GM23248 (cell line): ENCODE data around the gene SMTNL1. TPM values are rescaled to one million over a fixed set of nuclear protein-coding genes. Genes with fewer than 3 reads are reported as not detected.
A peak's percentile ranks its signal among the peaks of the same experiment; 100 is the strongest.

Source experiments
- DNase-seq: peaks from one replicate; pipeline ENCODE4 v3.0.0-alpha.2; 2015
- H2AFZ ChIP-seq: fragments of 200-600 bp; sonication (generic); 2 replicates; pipeline ENCODE4 v1.6.1; 2016; ENCODE audit warnings: antibody characterized with exemption
- H3F3A ChIP-seq: fragments of 200-600 bp; sonication (generic); 2 replicates; pipeline ENCODE4 v1.6.1; 2016; ENCODE audit warnings: mild to moderate bottlenecking, antibody characterized with exemption, mixed run types; ENCODE audit not compliant: insufficient read depth
- H3K27ac ChIP-seq: fragments of 200-600 bp; sonication (generic); 2 replicates; pipeline ENCODE4 v1.5.1; 2016; ENCODE audit warnings: mild to moderate bottlenecking
- H3K27me3 ChIP-seq: fragments of 200-600 bp; sonication (generic); replicated peaks from 2 replicates; pipeline ENCODE4 v1.6.1; 2016; ENCODE audit warnings: mild to moderate bottlenecking; ENCODE audit not compliant: insufficient read depth
- H3K36me3 ChIP-seq: fragments of 200-600 bp; sonication (generic); 2 replicates; pipeline ENCODE4 v1.6.1; 2016; ENCODE audit warnings: low read depth, mild to moderate bottlenecking
- H3K4me1 ChIP-seq: fragments of 200-600 bp; sonication (generic); 2 replicates; pipeline ENCODE4 v1.6.1; 2016; ENCODE audit warnings: mild to moderate bottlenecking; ENCODE audit not compliant: insufficient read depth
- H3K4me2 ChIP-seq: fragments of 200-600 bp; sonication (generic); one replicate; pipeline ENCODE4 v1.6.1; 2016; ENCODE audit warnings: mild to moderate bottlenecking; ENCODE audit not compliant: unreplicated experiment
- H3K4me3 ChIP-seq: fragments of 200-600 bp; sonication (generic); 2 replicates; pipeline ENCODE4 v1.5.1; 2016; ENCODE audit warnings: mild to moderate bottlenecking
- H3K79me2 ChIP-seq: fragments of 200-600 bp; sonication (generic); 2 replicates; pipeline ENCODE4 v1.6.1; 2016; ENCODE audit warnings: mild to moderate bottlenecking; ENCODE audit not compliant: insufficient read depth
- H3K9ac ChIP-seq: fragments of 200-600 bp; sonication (generic); 2 replicates; pipeline ENCODE4 v1.6.1; 2016; ENCODE audit warnings: mild to moderate bottlenecking
- H3K9me2 ChIP-seq: fragments of 200-600 bp; sonication (generic); 2 replicates; pipeline ENCODE4 v1.6.1; 2016; ENCODE audit warnings: mixed run types, mild to moderate bottlenecking, moderate library complexity; ENCODE audit not compliant: insufficient read depth
- H3K9me3 ChIP-seq: fragments of 200-600 bp; sonication (generic); one replicate; pipeline ENCODE4 v1.6.1; 2017; ENCODE audit warnings: low read depth
- H4K20me1 ChIP-seq: fragments of 200-600 bp; sonication (generic); 2 replicates; pipeline ENCODE4 v1.6.0; 2016; ENCODE audit not compliant: insufficient read depth
- EZH2 ChIP-seq: fragments of 200-600 bp; sonication (generic); IDR thresholded peaks from 2 replicates; pipeline ENCODE4 v1.6.1; 2018; ENCODE audit warnings: antibody characterized with exemption, mild to moderate bottlenecking; ENCODE audit not compliant: insufficient read depth, poor library complexity, severe bottlenecking
- EZH2phosphoT487 ChIP-seq: fragments of 200-600 bp; sonication (generic); IDR thresholded peaks from 2 replicates; pipeline ENCODE4 v1.6.1; 2018; ENCODE audit warnings: antibody characterized with exemption, moderate library complexity, mild to moderate bottlenecking, low read depth; ENCODE audit not compliant: insufficient read depth
- WGBS, 2 experiments: methylation state at CpG; one replicate each; pipeline ENCODE4 v1.1.6; 2015 to 2017; ENCODE audit warnings: low lambda C conversion rate in 2 of 2, low coverage in 1 of 2; ENCODE audit errors: missing lambda C conversion rate in 2 of 2; 5-methylcytosine and 5-hydroxymethylcytosine counted together
- in situ Hi-C: fragments of 300-500 bp; cut with MboI; formaldehyde crosslinking; loops from 2 replicates; pipeline ENCODE4 v1.15.0; 2020
- polyA plus RNA-seq: library from polyadenylated mRNA; unstranded; fragments of >200 nt; fragmentation: Nextera tagmentation; extraction: Ambion mirVana; gene quantifications from 2 replicates; pipeline ENCODE4 v1.2.1, GENCODE V29; 2016
- total RNA-seq: library from RNA; depleted of rRNA; stranded (reverse); fragments of >200 nt; shearing (Covaris generic); gene quantifications from 2 replicates; pipeline ENCODE4 v1.2.3, GENCODE V29; 2014

SMTNL1 gene
- total and polyA plus RNA-seq, 2 experiments from 2014 or later, result not detected

DNA sequence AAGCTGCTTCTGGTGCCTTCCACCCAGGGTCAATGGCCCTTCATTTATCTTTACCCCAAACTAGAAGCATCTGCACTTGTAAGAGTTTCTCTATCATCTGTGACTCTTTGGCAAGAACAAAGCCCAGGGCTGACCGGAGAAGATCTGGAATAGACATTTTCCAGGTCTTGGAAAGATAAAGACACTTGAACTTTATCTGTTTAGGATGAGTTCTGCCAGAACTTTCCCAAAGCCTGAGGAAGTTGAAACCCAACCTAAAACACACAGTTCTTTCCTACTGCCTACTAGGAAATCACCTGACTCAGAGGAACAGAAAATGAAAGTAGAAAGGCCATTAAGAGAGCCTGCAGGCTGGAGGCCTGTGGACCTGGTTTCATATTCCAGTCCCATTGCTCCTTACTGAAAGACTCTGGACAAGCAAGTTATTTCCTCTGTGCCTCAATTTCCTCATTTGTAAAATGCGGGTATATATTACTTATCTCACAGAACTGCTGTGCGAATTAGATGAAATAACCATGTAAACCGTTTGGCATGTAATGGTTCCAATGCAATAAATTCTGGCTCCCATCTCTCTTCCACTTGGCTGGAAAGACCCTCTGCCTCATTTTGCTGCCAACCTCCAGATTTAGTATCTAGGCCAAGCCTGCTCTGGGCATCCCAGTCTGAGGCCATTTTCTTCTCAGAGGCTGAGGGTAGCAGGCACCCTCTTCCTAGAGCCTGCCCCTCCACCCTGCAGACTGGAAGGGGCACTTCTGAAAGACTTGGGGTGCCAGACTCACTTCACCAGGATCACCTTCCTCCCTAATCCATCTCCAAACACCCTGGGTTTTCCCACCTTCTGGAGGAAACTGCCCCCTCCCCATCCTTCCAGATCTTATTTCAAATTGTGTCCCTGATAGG, 28.9 kb downstream of the SMTNL1 start:
- Histone ChIP-seq H3K9me3 (no peaks in the 10 kb centered on the region), H4K20me1 (no peaks in the 10 kb centered on the region), H3K36me3 (no peaks in the 10 kb centered on the region), H3K4me1 (peaks cover 24% of the 10 kb centered on the region), H3F3A (0 out of 2 replicates have a peak, but pooled peaks cover 10% of the 10 kb centered on the region), H3K79me2 (peaks cover 56% of the 10 kb centered on the region), H3K9me2 (no peaks in the 10 kb centered on the region), H3K27ac (peak overlapping the region; percentile 65), H3K9ac (peak overlapping the region; percentile 86), H3K4me2 (peak overlapping the region; percentile 99), H3K27me3 (no peaks in the 10 kb centered on the region), H2AFZ (peak overlapping the region; percentile 85), H3K4me3 (peak overlapping the region; percentile 99)
- 32% methylated on average over 4 of the region's 4 CpGs for WGBS, 2 experiments
- DNase-seq, result peak; percentile 73
- in situ Hi-C loops, result loop anchor here (5.0 kb wide), 1 partner anchor 76 kb away; no protein-coding TSS in a partner anchor
- no peak for TF ChIP-seq EZH2
- TF ChIP-seq EZH2phosphoT487, result no peak

DNA sequence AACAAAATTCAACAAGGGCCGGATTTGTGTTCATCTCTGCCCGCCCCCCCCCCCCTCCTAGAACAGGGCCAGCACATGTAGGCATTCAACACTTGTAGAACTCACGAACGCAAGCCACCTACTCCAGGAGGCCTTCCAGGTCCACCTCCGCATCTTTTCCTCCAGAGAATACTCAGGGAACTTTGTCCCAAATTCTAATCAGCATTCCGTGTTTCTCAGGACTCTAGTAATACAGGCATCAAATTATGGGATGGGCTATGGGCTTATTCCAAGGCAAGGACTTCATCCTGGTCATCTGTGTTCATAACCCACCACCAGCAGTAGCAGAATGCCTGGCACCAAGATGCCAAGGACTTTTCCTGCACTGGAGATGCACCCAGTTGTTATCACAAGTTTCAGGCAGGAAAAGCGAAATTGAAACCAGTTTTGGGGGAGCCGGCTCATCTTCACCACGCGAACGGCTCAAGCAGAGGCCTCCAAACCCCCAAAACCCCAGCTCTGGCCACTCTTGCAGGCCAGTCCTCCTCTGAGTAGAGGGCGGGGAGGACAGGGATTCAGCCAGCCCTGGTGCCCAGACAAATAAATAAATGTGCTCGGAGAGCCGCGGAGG, 29.6 kb downstream of the SMTNL1 start:
- DNase-seq, result peak; percentile 63
- H3K9ac ChIP-seq, result peak overlapping the region; percentile 86
- no peaks in the 10 kb centered on the region for H4K20me1 ChIP-seq
- H3K9me3 ChIP-seq, result no peaks in the 10 kb centered on the region
- WGBS, 2 experiments, result 0 to 1% methylated on average over 13 to 15 of the region's 15 CpGs
- H3K4me2 ChIP-seq, result peak overlapping the region; percentile 99
- 0 out of 2 replicates have a peak, but pooled peaks cover 10% of the 10 kb centered on the region for H3F3A ChIP-seq
- TF ChIP-seq EZH2 (no peak), EZH2phosphoT487 (no peak)
- no peaks in the 10 kb centered on the region for H3K27me3 ChIP-seq
- H3K27ac ChIP-seq, result peak overlapping the region; percentile 91
- H2AFZ ChIP-seq, result peak overlapping the region; percentile 94
- no peaks in the 10 kb centered on the region for H3K9me2 ChIP-seq
- H3K4me3 ChIP-seq, result peak overlapping the region; percentile 99
- no peaks in the 10 kb centered on the region for H3K36me3 ChIP-seq
- peaks cover 24% of the 10 kb centered on the region for H3K4me1 ChIP-seq
- peaks cover 49% of the 10 kb centered on the region for H3K79me2 ChIP-seq
- in situ Hi-C loops, result loop anchor here (5.0 kb wide), 1 partner anchor 75 kb away; no protein-coding TSS in a partner anchor

DNA sequence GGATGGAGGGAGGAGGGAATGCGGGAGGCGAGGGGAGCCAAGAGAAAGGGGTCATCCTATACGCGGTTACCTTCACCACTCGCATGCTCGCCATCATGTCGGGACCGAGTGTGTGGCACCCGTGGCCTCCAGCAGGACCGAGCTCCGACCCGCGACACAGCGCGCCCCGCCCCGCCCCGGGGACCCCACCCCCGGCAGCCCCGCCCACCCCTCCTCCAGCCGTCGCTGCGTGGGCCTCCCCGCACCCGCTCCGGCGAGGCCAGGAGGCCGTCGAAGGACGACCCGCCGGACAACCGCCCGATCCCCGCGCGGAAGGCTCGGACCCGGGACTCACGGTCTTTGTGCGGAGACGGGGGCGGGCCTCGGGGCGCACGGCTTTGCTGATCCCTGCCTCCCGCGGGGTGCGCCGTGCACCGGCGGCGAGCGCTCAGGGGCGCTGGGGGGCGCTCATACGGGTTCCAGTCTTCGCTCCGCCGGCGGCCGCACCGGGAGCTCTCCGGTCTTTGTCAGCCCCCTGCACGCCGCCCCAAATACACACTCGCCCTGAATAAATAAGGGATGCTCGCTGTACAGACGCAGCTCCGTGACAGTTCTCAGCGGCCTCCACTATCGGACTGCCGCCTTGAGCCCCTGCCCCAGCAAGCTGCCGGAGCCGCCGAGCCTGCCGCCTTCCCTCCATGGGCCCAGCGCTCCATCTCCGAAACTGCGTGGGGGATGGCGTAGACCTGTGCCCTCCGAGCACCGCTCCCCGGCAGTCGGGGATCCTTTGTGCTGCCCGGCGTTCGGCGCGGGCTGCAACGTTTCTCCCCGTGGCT, 30.3 kb downstream of the SMTNL1 start, which contains the start of gene UBE2L6:
Gene UBE2L6, minus strand, starts transcription at position 158 of the 815 bp plus-strand sequence. Its CDS starts 61 bp downstream, at position 97.
- peak; percentile 90 for DNase-seq
- Histone ChIP-seq H3K9ac (peak within 1 kb of the TSS; percentile 86), H3K27me3 (no peaks in the 10 kb centered on the region), H3K4me3 (peak within 1 kb of the TSS; percentile 99), H3K4me2 (peak within 1 kb of the TSS; percentile 99), H3K9me3 (no peaks in the 10 kb centered on the region), H3K79me2 (peaks cover 42% of the 10 kb centered on the region), H3F3A (0 out of 2 replicates have a peak, but pooled peaks cover 10% of the 10 kb centered on the region), H3K36me3 (no peaks in the 10 kb centered on the region), H3K9me2 (no peaks in the 10 kb centered on the region), H4K20me1 (no peaks in the 10 kb centered on the region), H3K27ac (peak within 1 kb of the TSS; percentile 91), H3K4me1 (peaks cover 24% of the 10 kb centered on the region), H2AFZ (peak within 1 kb of the TSS; percentile 94)
- WGBS, 2 experiments, result 1% methylated on average over 48 to 68 of the region's 92 CpGs
- TF ChIP-seq EZH2 (no peak), EZH2phosphoT487 (no peak)
- in situ Hi-C loops, result loop anchor here (5.0 kb wide), 1 partner anchor 75 kb away; no protein-coding TSS in a partner anchor
